GM21717 (cell line): ENCODE results near the gene CEPT1.

ENCODE experiments used
- ATAC-seq: cut with Tn5 transposase; IDR thresholded peaks from one replicate; pipeline ENCODE4 v1.9.1; 2021; ENCODE audit warnings: mild to moderate bottlenecking, moderate library complexity; ENCODE audit not compliant: unreplicated experiment

The CEPT1 gene

GRCh38 chr1:111145963-111146768, 6.1 kb downstream of the CEPT1 start:
- ATAC-seq: no peak

GRCh38 chr1:111147948-111148347, 7.9 kb downstream of the CEPT1 start:
- no peak for ATAC-seq

DNA sequence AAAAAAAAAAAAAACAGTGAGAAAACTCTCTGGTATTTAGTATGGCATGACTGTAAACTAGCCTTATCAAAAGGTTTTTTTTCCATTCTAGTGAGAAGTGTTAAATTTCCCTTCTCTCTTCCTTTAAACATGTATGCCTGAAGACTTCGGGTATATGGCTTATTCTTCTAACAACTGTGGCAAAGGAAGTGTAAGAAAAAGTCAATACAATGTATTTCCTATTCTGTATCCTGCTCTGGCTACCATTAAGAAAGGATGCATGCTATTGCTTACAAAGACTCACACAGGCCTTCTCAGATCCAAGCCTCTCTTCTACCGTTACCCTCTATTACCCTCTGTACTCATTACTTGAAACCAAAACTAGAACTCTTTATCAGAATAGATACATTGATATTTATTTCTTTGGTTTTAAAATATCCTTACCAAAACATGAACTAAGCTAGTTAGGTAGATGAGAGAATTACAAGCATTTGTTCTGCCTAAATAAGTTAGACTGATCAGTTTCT, 8.4 kb downstream of the CEPT1 start:
- peak; percentile 58 for ATAC-seq

- no peak for ATAC-seq
Observed at GRCh38 chr1:111151838-111152237, 11.8 kb downstream of the CEPT1 start.

- ATAC-seq: no peak
Observed at GRCh38 chr1:111154021-111154999, 14.3 kb downstream of the CEPT1 start.

DNA sequence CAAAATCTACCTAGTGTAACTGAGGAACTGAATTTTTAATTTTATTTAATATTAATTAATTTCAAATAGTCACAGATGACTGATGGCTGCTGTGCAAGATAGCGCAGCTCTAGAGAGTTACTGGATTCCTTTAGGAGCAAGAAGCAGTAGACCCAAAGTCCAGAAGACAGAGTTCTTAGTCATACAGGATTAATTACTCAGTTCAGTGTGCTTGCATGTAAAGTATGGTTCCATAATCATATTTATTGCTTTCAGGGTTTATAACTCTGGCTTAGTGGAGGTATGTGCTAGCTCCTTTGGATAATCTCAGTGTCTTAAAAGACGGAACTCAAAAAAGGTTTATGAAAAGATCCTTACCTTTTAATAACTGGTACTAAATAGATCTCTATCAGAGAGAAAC, 17.4 kb downstream of the CEPT1 start:
- ATAC-seq: no peak

DNA sequence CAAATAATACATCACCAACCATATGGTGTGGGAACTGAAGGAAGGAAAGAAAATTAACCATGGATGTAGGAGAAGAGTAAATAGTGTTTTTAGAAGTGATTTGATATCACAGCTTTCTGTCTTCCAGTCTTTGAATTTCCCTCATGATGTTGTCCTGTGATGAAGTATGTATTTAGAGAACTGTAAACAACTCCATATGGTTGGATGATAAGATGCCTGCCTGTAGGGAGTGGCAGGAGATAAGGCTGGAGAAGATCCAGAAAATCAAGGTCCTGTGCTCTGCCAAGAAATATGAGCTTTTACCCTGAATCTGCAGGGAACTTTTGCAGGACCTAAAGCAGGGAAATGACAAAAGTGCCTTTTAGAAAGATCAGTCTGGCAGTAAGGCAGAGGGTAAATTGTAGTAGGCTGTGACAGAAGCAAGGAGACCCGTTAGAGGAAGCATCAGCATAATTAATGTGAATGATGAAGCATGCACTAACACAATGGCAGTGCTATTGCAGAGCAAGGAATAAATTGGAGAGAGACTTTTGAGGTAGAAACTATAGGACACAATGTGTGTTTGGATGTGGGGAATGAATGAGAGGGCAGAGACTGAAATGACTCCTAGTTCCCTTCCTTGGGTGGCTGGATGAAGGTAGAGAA, 21.9 kb downstream of the CEPT1 start:
- ATAC-seq: no peak

DNA sequence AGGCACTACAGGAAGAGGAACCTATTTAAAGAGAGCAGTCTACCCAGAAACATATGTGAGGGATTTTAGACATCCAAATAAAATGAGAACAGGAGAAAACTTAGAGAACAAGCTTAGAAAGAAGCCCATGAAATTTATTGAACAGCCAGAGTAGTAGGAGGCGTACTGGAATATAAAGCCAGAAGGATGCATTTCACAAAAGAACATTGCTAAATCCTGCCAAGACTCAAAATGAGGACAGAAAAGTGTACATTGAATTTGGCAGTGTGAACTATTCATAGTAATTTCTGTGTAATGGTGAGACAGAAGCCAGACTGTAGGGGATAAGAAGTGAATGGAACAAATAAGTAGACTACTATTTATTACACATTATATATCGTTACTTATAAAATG, 22.5 kb downstream of the CEPT1 start:
- ATAC-seq: no peak

DNA sequence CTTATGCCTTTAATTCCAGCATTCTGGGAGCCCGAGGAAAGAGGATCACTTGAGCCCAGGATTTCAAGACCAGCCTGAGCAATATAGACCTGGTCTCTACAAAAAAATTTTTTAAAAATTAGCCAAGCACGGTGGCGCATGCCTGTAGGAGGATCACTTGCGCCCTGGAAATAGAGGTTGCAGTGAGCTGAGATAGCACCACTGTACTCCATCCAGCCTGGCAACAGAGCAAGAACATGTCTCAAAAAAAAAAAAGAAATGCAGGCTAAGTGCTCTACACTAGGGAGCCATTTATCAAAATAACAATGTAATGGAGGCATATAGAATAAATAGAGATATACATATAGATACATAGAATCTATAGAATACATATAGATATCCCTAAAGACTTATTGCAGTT, 23.3 kb downstream of the CEPT1 start:
- ATAC-seq: no peak

- ATAC-seq: no peak
Observed at GRCh38 chr1:111164151-111164550, 24.1 kb downstream of the CEPT1 start.

GRCh38 chr1:111172463-111172862, 32.4 kb downstream of the CEPT1 start:
- no peak for ATAC-seq

- no peak for ATAC-seq
Observed at GRCh38 chr1:111174070-111174469, 34.0 kb downstream of the CEPT1 start.

DNA sequence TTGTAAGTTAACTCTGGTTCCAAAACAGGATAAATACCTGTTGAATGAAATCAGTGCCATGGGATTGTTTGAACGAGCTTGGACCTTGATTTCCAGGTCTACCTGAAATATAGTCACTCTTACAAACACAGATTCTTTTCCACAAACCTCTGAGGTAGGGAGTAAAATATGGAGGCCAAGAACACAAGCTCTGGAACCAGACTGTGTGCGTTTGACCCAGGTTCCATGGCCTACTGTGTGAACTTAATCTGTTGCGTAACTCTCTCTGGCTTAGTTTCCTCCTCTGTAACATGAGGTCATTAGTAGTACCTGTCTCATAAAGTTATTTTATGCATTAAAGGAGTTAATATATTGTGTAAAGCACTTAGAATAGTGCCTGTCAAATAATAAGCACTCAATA, 35.3 kb downstream of the CEPT1 start:
- ATAC-seq: no peak

- ATAC-seq: no peak
Observed at GRCh38 chr1:111176678-111177077, 36.7 kb downstream of the CEPT1 start.

- no peak for ATAC-seq
Observed at GRCh38 chr1:111179968-111180533, 40.0 kb downstream of the CEPT1 start.

- ATAC-seq: no peak
Observed at GRCh38 chr1:111182052-111182451, 42.0 kb downstream of the CEPT1 start.

GRCh38 chr1:111183308-111184069, 43.5 kb downstream of the CEPT1 start:
- ATAC-seq: no peak

DNA sequence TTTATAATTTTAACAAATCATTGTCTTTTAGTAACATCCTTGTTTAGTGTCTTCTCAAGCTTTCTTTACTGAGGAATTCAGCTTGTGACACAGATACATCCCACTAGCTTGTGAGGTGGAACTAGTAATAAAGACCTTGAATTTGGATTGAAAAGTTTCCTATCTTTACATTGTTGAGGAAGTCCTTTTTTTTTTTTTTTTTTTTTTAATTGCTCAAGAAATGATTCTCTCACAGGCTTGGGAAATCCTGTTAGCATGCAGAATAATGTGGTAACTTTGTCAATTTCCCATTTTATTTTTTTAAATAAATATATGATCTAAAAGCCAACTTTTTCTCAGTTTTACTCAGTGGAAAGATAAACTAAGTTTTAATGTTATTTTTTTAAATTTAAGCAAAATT, 44.6 kb downstream of the CEPT1 start:
- ATAC-seq: no peak

GRCh38 chr1:111190931-111191451, 51.0 kb downstream of the CEPT1 start:
- no peak for ATAC-seq

DNA sequence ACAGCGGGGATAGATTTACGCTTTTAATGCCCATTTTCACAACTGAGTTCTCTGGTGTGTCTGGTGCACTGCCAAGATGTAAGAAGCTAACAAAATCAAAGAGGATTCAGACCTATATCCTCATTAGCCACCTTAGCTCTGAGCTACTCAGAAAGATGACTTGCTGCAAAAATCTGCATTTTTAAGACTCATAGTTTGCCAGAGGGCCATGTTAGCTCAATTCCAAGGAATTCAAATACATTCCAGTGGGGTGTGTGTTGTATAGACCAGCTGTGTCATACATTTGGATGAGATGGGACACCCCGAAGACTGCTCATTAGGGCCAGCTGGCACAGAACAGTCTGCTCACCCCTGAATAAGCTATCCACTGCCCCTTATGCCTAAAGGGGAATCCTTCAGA, 51.5 kb downstream of the CEPT1 start:
- no peak for ATAC-seq
